Dedifferentiated amniotic fluid mesenchymal stem cell (primary cell): ENCODE measurements around the gene PRSS2.

Source experiments
- DNase-seq: peaks from one replicate; pipeline ENCODE4 v3.0.0-alpha.2; 2016; ENCODE audit errors: extremely low spot score

Gene PRSS2

GRCh38 chr7:142801601-142802295 is 31.0 kb downstream of the PRSS2 start:
- DNase-seq = no peak

GRCh38 chr7:142802301-142802700 is 31.5 kb downstream of the PRSS2 start:
- no peak for DNase-seq

DNA sequence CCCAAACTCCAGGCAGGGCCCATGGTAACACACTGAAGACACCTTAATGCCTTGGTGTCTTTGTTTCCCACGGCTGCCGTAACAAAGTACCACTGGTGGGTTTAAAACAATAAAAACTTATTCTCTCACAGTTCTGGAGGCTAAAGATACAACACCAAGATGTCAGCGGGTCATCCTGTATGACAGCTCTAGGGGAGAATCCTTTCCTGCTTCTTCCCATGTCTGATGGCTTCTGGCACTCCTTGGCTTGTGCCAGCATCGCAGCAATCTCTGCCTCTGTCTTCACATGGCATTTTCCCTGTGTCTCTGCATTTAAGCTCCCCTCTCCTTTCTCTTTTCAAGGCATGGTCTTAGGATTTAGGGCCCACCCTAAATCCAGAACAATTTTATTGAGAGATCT is 33.1 kb downstream of the PRSS2 start:
- DNase-seq = no peak

DNA sequence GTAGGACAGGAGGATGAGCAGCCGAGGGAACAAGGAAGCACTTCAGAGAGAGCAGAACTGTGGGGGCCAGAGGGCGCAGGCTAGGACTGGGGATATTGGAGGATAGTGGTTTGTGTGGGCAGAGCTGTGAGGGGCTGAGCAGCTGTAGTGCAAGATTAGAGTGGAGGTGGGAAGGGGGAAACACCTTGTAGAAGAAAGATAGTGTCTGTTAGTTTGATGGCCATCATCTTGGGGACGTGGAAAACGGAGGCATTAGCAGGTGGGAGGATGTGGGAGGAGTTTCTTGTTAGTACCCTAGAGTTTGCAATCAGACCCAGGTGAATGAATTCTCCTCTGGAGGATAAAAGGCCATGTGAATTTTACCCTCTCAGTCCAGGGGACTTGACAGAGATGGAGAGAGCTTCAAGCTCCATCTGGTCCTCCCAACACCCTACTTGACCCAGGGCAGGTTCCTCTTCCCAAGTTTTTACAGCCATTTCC is 34.0 kb downstream of the PRSS2 start:
- no peak for DNase-seq

DNA sequence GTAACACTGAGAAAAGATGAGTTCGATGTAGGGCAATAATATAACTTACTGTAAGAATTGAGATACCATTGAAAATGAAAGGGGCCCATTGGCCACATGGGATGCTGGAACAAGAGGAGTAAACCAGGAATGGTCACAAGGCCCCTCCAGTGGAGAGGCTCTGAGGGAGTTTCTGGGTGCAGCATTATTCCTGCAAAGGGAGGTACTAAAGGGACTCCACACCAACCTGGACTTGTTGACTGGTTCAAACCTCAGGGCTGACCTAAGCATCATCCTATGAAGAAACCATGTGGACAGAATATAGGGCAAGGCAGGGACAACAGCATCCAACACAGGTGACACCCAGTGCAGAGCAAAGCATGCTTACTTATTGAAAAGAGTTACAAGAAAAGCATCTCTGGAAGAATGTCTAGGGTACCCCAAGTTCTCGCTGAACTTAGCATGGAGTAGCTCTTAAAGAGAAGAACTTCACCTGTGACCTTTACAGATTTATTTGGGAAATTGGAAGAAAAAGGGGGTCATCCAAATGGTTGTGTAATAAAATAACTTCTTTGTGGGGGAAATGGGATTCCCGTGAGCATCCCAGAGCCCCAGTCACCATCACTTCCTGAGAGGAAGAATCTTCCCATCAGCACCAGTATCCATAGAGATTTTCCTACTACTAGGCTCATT is 34.7 kb downstream of the PRSS2 start:
- no peak for DNase-seq

DNA sequence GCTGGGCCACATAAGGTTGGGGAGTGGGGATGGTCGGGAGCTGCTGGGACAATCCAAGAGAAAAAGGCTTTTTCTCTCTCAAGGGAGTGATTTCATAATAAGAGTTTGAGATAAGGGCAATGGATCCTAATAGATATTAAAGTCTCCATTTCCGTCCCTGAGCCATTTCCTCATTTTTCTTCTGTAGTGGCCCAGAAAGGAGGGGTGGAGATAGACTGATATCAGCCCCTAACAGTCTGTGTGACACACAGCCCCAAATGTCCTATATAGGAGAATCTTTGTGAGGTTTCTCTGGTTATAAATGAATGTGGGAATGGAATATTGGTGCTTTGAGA is 35.2 kb downstream of the PRSS2 start:
- DNase-seq = no peak

DNA sequence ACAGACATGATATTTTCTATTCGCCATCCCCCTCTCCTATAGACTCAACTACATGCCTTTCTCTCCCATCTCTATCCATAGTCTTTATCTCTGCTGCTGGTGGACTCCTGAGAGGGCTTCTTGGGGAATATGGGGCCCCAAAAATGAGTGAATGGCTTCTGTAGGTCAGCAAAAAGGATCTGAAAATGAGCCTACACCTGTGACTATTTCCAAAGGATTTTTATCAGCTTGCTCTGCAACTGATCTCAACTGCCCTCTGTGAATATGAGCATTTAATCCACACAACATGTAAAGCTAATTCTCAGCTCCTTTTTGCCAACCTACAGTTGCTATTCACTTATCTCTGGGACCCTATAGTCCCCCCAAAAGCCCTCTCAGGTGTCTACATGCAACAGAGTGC is 36.2 kb downstream of the PRSS2 start:
- DNase-seq = no peak

DNA sequence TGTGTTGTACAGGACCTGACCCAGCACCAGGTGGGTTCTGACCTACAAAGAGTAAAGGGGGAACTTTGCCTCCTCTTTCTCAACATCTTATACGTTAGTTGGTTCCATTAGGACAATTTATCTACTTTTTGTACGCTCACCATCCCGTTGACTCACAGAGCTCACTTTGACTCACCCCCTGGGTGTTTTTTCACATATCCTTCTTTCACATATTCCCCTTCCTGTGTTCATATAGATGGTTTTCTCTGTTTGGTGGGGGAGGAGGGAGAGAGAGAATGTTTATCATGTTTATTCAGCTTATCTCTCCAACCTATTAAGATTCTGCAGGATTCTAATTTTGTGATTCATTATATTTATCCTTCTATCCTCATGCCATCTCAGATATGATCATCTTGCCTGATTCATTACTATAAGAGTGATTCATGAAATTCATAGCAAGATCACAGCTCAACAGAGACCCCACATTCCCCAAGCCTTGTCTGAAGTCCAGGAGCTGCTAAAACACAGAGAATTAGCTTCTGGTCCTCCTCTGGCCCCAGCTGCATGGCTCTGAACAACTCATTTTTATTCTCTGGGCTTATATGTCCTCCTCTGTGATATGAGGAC is 37.2 kb downstream of the PRSS2 start:
- DNase-seq = no peak

DNA sequence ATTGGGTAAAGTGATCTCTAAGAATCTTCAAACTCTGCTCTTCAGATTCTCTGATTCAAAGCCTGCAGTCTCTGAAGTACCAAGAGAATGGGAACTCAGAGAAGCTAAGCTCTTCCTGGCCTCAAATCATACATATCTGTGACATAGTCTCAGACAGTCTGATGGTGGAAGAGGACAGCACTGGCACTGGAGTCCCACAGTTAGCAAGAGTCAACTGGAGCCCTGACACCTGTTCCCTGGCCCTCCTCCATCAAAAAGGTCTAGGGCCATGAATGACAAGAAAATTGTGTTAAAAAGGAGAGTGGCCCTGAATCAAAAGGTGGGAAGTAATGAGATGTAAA is 37.7 kb downstream of the PRSS2 start:
- no peak for DNase-seq

DNA sequence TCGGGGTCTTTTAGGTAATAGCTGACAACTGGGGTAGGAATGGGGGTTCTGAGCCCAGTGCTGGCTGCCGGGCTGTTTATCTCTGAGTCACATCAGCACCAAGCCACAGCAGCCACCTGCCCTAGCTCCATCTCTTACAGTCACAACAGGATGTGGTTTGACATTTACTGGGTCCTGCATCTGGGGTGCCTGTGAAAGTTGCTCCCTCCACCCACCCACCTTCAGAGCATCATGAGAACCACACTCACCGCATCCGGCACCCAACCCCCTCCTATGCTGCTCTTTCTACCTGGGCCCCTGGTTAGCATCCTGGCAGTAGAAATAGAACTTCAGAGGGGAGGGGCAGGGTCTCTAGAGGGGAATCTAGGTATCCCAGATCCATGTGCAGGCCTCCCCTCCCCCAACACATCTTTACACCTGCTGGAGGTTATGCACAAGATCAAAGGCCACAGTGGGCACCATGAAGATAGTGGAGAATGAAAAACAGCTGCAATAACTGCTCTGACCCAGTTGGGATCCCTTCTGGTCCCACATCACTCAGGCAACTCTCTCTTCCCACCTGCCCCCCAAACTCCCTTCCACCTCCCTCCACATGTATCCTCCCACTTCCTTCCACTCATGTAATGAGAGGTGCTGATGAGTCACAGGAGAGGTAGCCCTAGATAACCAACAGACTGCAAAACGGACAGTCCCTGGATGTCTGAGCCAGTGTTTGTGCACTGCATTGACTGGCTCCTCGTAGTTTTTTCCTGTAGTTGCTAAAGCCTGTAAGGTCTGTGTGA is 38.2 kb downstream of the PRSS2 start:
- no peak for DNase-seq

GRCh38 chr7:142809671-142810070 is 38.9 kb downstream of the PRSS2 start:
- DNase-seq = no peak

DNA sequence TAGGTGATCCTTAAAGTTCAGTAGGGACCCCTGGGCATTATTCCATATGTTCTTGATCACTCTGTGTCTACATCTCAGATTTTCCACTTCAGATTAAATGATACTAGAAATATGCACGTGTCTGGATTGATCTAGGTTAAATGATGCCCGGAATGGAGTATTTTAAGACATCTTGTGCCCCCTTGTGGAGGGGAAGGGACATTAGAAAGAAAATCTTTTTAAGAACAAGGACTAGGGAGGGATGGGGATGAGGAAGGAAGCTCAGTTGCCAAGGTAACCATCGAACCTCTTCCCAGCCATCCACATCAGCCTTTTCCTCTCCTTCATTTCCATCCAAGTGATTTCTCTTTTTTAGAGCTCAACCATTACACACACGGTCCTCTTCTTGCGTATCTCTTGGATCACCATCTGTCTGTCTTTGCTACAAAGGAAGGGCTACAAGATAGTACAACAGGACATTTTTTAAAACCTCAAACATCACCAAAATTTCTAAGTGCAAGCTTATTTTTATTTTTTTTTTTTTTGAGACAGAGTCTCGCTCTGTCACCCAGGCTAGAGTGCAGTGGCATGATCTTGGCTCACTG is 40.5 kb downstream of the PRSS2 start:
- peak; percentile 51 for DNase-seq

GRCh38 chr7:142812437-142813215 is 41.9 kb downstream of the PRSS2 start:
- no peak for DNase-seq

GRCh38 chr7:142813226-142813625 is 42.5 kb downstream of the PRSS2 start:
- DNase-seq = no peak

- DNase-seq = no peak
Observed at GRCh38 chr7:142813699-142814098, 42.9 kb downstream of the PRSS2 start.

DNA sequence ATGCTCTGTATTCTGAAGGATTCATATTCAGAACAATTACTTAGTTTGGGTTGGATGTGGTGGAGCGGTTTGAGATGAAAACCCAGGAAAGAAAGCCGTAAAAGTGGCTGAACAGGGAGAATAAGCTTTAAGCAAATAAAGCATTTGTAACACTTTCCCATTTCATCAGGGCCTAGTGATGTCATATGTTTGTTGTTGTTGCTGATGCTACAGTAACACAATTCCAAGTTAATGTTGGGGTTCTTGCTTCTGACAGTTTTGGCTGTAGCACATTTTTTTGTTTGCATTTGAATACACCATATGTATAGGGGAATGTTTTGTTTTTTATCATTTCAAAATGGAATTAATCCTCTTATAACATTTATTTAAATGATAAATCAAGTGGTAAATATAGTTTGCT is 43.7 kb downstream of the PRSS2 start:
- no peak for DNase-seq

GRCh38 chr7:142815134-142815533 is 44.4 kb downstream of the PRSS2 start:
- no peak for DNase-seq

- no peak for DNase-seq
Observed at GRCh38 chr7:142817506-142817905, 46.7 kb downstream of the PRSS2 start.

GRCh38 chr7:142819530-142819929 is 48.8 kb downstream of the PRSS2 start:
- DNase-seq = no peak

- no peak for DNase-seq
Observed at GRCh38 chr7:142822714-142823113, 51.9 kb downstream of the PRSS2 start.
